GM12801 (cell line): Measurements from ENCODE around the gene USE1.

ENCODE experiments used
- CTCF ChIP-seq: IDR thresholded peaks from one replicate; pipeline ENCODE4 v1.5.1; 2011; ENCODE audit warnings: control low read depth; ENCODE audit not compliant: insufficient read length; ENCODE audit errors: extremely low read depth

The USE1 gene

DNA sequence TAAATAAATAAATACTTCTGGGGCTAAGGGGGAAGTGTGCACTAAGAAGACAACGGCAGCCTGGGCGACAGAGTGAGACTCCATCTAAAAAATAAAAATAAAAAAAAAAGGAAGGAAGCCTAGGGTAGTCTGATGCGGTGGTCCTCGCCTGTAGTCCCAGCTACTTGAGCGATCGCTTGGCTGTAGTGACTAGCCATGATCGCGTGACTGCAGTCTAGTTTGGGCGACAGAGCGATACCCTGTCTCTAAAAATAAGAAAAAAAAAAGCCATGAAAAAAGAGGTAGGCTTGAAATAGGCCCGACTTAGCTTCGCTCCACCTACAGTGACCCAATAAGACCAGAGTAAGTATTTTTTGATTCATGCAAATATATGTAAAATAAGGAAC, 51.4 kb downstream of the USE1 start:
- TF ChIP-seq CTCF = no peak

DNA sequence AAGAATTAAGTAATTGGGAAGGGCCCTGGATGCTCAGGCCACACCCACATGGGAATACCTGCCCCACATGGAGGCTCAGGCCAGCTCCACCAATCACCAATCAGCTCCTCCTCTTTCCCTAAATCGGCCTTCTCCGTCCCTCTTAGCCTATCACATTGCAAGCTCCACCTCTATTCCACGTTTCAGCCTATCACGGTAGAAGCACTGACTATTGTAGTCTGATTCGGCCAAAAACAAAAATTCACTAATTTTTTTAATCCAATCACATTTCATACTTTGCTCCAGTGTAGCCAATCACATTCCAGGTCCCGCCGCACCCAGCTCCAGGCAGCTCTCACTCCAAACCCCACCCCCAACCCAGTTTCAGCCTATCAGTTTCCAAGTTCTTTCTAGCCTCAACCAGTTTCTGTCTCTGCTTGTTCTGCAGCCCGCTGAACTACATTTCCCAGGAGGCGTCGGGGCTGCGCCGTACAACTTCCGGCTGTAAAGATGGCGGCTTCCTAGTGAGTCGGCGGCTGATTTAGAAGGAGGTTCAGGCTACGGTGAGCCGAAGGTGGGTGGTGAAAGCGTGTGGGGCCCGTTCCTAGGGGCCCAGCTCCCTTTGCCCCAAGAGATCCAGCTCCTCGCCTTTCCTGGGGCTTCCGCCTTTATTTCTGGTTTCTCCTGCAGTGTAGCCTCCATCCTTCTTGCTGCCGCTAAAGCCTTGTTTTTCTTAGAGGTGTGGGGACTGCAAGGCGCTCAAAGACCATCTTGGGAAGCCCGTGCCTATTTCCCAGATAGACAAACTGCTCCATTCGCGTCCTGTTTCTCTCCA, 52.0 kb downstream of the USE1 start, which contains the start of gene BABAM1:
TSS of gene BABAM1 (plus strand) at position 469 of the 814 bp plus-strand sequence. CDS start 1,364 bp downstream, outside the sequence.
- no peak for TF ChIP-seq CTCF

- TF ChIP-seq CTCF = no peak
Measured at GRCh38 chr19:17268754-17269153, 53.6 kb downstream of the USE1 start.
